SH-SY5Y (cell line): ENCODE measurements around the gene TUBGCP2.

ENCODE experiments used
- GATA2 ChIP-seq: IDR thresholded peaks from 2 replicates; pipeline ENCODE4 v1.6.1; 2011; ENCODE audit warnings: mild to moderate bottlenecking, low read depth, low read length
- GATA3 ChIP-seq: IDR thresholded peaks from 2 replicates; pipeline ENCODE4 v1.6.1; 2011; ENCODE audit warnings: low read depth, mild to moderate bottlenecking, low read length, moderate library complexity

DNA sequence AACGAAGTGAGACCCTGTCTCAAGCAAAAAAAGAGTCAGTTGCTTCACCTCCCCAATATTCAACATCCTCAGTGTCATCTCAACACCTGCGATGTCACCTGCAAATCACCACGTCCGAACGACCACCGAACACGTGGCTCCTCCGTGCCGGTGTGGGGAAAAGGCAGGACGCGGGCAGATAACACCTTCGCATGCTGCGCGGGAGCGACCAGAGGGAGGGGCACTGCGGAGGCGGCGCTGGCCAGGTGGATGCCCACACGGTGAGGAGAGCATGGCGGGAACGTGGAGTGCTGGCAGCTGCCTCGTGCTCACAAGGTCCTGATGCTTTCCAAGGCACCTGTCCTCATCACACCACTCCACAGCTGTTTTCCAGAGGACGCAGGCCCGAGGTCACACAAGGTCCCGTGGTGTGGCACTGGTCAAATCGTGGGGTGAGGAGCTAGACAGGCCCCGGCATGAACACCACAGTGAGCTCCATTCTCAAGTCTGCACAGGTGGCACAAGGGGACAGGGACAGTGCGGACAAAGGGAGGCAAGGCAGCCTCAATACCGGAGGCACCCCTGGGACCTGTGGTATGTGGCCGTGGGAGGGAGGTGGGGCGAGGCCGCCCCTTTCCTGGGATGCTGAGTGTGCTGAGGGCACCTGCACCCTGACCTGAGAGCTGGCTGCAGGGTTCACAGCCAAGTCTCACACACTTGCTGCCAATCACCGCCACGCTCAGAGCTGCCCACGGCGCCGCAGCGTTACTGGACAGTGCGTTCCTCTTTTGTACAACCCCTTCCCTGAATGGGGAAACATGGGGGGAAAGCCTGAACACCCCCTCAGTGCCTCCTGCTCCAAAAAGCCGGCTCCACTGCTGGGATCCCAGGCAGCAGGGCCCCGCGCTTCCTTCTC is 13.0 kb downstream of the TUBGCP2 start:
- no peak for TF ChIP-seq GATA2
- no peak for TF ChIP-seq GATA3
